Activated T-helper 1 cell treated with Interleukin-2 at 50 U/mL for 16 hours (primary cell): ENCODE data around the gene CD300A.

ENCODE experiments used
- DNase-seq: peaks from one replicate; pipeline ENCODE4 v3.0.0-alpha.2; 2020; ENCODE audit warnings: low read depth

Gene CD300A

DNA sequence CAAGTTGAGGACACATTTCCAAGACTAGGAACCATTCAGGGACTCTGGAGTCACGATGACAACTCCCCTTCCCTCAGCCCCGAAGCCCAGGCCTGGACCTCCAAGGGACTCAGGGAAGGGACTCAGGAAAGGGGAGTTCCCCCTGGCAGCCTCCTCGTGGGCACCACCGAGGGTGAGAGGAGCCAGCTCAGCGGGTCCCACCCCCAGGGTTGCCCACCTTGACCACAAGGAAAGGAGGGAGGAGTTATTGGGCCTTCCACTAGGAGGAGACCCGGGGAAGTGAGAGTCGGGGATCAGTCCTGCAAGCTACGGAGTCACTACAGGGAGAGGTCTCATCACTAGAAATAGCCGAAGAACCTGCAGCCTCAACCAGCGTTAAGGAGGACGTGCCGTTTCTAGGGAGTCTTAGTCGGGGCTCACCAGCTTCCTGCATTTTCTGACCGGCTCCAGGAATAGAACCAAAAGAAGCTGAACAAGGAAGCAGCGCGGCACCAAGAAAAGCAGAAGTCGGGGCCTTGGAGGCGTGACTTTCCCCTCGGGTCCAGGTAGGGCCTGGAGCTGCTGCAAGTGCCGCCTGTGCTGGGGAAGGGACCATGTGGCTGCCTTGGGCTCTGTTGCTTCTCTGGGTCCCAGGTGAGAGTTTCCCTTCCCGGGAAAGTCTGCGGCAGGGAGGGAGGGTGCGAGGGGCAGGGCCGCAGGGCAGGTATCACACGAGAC is at the start of gene CD300A:
TSS of gene CD300A (plus strand) at position 524 of the 717 bp plus-strand sequence. CDS start at position 594, 70 bp downstream.
- no peak for DNase-seq

DNA sequence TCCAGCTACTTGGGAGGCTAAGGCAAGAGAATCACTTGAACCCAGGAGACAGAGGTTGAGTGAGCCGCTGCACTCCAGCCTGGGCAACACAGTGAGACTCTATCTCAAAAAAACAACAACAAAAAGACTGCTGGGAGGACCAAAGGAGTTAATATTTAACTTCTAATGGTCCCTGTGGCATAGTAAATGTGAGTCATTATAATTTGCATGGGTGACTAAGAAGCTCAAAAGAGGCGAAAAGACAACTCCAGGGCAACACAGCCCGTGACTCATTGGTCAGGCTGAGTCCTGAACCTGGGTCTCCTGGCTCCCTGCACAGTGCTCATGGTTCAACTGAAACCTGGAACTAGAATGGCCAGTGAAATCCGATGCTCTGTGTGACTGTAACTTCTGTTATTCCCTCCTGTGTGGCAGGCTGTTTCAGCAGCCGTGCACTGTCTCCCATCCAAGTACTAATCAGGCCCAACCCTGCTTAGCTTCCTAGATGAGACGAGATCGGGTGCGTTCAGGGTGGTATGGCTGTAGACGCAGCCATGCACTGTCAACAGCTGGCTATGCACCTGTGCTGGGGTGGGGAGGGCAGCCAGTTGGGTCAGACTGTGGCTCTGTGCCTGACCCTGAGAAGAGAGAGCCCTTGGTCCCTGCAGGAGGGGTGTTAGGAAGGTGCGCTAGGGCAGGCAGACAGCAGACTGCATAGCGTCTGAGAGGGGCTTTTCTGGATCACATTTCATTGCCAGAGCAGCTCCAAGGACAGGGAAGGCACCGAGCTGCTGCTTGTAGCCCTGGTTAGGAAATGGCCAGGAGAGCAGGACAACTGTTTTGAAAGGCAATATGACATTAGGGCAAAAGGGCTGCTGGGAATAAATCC is 49.0 kb upstream of the CD300A start:
- no peak for DNase-seq

DNA sequence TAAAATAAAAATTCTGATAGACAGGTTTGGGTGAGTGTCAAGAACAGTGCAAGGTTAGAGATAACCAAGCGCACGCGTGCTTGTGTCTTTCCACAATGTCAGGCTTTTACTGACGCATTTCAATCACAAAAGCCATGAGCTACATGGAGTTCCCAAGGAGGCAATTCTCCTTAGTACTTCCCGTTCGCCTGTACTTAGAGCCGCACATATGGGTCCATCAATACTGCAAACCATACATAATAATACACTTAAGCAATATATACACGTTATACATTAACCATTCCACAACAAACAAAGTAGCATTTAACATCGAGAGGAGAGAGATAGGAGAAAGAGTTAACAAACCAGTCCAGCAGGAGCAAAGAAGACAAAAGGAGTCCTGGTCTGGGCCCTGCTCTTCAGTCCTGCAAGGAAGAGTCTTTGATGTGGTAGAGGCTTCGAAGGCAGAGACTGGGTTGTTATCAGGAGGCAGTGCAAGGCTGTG is 46.5 kb upstream of the CD300A start:
- DNase-seq, result no peak

DNA sequence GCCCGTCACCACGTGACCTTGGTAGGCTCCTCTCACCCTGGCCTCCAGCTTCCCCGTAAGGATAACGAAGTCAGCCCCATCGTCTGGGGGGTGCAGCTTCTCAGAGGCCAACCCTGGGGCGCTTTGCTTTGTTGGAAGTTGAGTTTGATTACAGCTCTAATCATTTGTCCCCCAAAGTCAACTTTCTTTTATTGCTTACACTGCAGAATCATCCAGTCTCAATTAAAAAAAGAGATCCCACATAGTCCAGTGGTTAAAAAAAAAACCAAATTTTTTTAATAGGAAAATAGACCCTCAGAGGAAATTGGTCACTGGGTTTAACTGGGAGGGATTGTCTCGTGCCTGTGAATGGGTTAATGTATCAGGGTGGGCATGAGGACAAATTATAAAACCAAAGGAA is 42.3 kb upstream of the CD300A start:
- no peak for DNase-seq

DNA sequence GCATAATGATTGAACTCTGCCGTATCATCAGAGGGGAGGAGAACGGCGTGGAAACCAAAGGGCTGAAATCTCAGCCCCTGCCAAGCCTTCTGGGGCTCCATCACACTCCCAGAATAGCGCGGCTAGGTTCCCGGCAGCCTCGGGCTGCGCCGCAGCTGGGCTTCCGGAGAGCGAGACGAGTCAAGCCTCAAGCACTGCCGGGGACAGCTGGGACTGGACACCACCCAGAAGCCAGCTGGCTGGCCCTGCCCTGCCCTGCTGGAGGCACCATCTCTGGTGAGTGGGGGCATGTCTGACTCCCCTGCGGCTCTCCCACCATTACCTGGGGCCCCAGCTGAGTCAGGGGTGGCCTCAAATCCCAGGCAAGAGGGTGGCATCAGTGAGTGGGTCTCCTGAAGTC is 41.8 kb upstream of the CD300A start:
- DNase-seq, result no peak

DNA sequence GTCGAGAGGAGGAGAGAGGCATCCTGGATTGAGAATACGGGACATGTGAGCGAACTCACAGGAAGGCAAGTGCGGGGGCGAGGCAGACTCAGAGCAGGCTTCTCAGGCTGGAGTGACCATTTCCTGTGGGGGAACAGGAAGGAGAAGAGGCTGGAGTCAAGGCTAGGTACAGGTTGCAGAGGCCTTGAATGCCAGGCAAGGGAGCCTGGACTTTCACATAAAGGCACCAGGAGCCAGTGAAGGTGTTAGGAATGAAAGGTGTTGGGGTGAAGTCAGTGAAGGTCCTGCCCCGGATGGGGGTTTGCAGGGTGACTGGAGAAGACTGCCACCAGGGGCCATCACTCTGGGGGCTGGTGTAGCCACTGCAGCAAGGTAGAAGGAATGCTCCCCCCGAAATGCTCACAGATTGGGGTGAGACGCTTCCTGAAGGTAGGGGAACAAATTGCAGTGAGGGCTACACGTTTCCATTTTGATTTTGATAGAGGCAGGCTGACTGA is 39.8 kb upstream of the CD300A start:
- DNase-seq, result no peak

DNA sequence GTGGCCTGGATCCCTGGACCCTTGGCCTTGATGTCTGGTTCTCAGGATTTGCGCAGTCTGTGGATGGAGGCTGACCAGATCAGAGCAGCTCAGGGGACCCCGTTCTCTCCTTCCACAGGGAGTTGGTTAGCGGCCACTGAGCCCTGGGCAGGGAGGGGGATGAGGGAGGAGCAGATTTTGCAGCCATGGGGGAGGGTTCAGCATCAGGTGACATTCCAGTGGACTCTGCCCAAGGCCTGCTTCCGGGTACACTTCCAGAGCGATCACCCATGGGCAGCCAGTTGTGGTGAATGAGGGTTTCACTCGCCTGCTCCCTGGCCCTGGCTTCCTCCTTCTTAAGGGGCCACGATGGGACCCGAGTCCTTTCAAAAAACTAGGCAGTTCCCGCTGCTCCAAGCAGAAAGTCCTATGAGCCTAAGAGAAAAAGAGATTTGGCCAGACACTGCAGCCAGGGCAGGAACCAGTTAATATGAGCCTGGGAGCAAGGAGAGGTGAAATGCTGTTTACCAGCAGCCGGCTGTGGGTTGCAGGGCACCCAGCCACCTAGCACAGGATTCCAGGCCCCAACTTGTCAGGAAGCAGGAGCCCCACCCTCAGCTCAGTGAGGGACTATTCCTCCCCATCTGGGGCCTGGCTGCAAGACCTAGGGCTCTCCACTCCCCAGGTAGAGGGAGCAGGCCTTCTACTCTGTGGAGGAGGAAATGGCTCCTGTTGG is 39.2 kb upstream of the CD300A start:
- DNase-seq, result no peak

DNA sequence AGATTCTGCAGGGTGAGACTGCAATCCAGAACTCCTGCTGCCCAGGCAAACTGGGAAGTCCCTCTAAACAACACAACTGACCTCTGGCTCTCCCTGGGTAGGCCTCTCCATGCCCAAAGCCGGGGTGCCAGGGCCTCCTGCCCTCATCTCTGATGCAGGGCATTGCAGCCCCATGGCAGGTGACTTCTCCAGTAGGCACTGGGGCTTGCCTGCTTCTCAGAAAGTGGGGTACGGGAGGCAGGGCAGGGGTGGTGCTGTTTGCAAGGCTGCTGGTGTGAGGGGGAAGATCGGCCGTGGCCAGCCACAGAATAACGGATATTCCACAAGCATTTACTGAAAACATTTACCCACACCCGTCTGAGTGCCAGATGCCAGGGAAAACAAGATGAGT is 38.7 kb upstream of the CD300A start:
- DNase-seq, result no peak

DNA sequence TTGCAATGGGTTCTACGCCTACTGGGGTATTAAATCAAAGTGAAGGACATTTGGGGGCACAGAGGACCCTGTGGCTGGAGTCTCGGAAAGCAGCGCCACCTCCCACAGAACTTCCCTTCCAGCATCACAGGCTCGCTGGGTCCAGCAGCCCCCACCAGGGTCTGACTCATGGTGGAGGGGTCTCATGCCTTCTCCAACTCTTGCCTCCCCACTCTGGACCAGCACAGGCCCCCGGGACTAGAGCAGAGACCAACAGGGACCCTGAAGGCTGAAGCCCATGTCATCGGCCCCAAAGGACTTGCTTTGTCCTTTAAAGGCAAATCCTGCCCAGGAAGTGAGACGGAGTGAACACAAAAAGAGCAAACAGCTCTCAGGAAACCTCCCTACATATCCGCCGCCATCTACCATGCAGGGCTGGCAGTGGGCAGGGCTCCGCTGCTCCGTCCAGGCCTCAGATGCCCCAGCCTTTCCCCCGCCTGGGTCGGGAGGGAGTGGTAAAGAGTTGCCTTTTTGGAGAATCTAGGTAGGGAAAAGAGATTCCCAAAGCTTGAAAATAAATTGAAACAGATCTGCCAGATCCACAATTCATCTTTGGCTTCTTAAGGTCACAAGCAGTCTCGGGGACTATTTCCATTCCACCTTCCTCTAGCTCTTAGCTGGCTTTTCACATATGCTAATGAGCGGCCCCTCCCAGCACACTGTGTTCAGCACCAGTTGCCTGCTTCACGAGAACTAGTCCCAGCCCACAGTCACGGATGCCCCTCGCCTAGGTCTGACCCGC is 36.6 kb upstream of the CD300A start:
- DNase-seq, result no peak

DNA sequence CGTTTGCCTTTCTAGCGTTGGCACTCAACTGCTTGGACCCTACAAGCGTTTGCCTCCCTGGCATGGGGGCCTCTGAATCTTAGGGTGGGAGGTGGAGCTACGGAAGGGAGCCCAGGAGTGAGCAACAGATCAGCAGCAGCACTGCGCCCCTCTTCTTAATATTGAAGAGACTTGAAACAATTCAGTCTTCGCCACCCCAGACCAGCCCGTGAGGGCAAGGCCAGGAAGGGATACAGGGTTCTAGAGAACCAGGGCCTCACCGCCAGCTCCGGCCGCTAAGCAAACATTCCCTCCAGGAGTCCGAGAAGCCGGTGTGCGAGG is 36.1 kb upstream of the CD300A start:
- DNase-seq, result no peak

DNA sequence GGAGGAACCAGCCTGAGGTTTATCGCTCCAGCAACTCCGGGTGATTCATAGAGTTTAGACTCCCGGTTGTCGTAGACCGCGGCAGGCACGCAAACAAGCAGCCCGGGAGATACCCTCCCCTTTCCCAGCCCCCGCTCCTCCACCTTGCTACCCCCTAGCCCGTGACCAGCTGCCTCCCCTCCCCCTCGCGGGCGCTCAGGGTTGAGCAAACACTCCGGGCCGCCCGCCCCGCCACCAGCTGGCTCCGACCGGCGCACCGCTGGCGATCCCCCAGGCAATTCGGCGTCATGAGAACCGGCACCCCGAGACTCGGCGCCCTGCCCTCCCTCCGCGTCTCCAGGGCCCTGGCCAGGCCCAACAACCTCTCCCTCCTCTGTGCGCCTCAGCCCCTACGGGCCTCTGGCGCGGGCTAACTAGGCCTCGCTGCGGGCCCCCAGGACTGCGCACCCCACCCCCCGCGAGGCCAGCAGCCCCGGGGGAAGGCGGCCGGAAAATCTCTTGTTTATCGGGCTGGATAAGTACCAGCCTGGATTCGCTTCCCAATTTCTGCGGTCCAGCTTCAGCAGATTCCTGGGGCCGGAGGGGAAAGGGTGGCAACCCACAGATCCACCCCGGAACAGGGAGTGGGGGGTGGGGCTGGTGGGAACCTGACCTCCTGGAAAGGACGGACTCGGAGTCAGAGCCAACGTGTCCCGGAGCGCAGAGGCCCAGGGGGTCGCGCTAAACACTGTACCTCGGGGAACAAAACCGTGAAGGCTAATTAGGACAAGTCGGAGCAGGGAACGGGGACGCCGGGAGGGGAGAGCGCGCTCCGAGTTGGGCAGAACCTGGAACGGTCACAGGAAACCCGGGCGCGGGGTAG is 35.5 kb upstream of the CD300A start:
- DNase-seq, result no peak

DNA sequence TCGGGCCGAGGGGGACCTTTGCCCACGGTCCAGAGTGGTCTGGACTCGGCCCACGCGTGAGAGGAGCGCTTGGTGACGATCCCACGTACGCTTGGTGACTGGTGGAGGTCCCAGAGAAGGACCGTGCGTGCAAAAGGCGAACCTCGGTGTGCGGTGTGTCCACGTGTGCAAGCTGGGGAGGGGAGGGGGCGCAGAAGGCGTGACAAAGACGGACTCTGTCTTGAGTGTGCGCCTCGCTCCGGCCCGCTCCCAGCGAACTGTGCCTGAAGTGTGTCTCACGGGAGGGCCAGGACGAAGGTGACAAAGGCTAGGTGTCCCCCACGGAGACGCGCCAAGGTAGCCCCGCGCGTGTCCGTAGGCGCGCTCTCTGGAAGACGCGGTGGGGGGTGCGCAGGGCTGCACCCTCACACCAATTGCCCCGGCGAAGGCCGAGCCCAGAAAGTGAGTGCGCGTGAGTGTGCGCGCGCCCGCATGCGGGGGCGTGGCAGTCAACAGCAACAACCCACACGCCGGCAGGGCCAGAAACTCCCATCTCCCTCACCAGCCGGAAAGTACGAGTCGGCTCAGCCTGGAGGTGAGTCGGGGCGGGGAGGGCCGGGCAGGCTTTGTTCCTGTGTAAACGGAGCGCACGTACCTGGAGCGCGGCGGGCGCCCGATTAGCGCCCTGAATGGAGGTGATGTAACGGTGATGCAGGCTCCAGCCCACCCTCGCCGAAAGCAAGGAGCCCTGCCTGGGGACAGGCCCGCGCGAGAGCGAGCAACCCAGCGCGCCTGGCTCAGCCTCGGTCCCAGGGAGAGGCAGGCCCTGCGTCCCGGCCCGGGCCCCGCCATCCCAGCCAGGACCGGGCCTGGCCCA is 34.6 kb upstream of the CD300A start, which contains the start of gene GPRC5C:
TSS of gene GPRC5C (plus strand) at position 521 of the 856 bp plus-strand sequence. CDS start 7,689 bp downstream, outside the sequence.
- no peak for DNase-seq

DNA sequence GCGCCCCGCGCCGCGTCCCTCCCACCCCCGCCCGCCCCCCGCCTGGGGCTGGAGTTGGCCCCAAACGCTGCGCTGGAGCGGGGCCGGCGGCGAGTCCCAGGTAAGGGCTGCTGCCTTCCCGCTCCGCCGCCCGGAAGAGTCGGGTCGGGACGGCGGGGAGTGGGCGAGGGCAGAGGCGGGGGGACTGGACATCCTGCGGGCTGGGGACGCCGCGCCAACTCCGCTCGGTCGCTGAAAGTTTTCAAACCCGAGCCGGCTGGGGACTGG is 34.1 kb upstream of the CD300A start:
- DNase-seq, result no peak

DNA sequence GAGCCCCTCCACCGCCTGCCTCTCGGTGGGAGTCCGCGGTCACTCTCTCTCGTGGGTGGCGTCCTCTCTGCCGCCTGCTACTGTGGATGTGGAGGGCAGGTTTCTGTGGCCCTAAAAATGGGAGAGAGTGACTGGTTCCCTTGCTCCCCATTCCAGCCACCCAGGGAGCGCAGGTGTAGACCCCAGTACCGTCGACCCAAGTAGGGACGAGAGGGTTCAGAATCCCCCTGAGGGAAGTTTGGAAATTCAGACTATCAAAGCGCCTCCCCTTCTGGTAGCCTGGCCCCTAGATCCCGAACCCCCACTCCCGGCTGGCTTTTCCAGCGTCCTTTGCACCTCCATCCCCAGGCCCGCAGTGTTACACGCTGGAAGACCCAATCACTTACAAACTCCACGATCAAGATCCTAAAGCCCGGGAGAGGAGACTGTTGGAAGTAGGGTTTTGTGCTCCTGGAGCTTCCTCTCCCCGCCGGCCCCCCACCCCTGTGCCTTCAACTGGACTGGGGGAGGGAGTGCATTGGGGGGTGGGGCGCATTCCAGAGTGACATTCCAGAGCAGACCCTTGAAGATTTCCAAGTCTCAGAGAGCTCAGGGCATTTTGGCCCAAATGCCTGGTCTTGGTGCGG is 33.6 kb upstream of the CD300A start:
- no peak for DNase-seq

DNA sequence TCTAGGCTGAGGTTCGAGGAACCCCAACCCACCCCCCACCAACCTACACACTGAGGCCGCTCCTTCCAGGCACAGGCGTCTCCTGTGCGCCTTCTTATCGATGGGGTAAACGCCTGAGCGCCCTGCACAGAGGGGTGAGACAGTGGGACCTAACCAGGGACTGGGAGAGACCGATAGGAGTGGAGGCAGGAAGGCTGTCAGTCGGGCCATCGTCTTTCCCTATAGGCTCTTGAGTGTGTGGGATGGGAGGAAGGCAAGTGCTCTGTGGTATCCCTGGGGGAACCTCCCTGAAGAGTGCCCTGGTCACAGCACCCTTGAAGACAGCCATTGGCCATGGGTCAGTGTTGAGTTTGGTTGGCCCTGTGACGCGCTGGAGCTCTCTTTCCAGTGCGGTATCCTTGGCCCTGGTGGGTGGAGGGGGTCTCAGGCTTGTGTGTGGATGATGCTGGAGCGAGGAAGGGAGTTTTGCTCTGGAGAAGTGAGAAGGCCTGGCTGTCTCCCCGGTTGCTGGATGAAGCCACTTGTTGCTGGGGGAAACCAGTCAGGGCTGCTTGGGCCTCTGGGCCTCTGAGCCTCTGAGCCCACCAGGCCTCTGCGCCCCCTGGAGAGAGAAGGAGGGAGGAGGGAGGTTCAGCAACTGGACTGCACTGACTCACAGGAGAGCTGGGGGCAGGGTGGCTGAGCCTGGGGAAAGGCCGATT is 32.9 kb upstream of the CD300A start:
- no peak for DNase-seq

DNA sequence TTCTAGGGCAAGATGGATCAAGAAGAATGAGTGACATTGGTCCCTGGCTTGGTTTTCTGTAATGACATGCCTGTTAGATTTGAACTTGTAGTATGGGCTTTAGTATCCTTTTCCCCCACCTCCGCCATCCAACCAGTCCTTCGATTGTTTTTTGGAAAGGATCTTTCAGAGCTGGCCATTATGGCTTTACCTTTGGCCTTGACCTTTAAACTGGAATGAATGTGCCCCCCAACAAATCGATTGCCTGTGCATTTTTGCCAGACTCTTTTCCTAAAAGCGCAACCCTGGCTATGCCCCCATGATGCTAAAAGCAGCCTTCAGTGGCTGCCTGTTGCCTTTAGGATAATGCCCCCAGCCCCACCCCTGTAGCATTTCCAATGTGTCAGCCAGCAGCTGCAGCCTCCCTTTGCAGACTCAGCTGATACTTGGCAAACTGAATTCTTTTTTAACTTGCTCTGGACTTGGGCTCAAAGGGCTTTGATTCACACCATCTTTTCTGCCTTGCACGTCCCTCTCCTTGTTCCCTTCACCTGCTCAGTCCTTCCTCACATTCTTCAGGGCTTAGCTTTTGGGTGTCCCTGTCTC is 30.6 kb upstream of the CD300A start:
- no peak for DNase-seq

DNA sequence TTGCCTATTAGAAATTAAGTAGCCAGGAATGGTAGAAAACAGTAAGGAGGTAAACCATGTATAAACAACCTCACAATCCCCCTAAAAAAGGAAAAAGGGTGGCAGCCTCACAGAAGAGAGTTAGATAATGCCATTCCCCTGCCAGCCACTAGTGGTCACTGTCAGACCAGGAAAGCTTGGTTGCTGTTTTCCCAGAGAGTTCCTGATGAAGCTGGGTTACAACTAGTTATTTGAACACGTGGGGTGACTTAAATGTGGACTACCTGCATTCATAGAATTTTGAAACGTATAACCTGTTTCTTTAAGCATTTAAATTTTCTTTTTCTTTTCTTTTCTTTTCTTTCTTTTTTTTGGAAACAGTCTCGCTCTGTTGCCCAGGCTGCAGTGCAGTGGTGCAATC is 28.7 kb upstream of the CD300A start:
- DNase-seq, result no peak
